Natural killer cell (primary cell): ENCODE results near the gene CCDC57. TPM values are rescaled to one million over a fixed set of nuclear protein-coding genes. Genes with fewer than 3 reads are reported as not detected.
A peak's percentile ranks its signal among the peaks of the same experiment; 100 is the strongest.

Source experiments
- ATAC-seq, 3 donors: fragments of 150-1000 bp in 2 of 3; fragments of 200-7000 bp in 1 of 3; cut with Tn5 transposase; 1 replicate in 1 of 3; 2 replicates in 2 of 3; pipeline ENCODE4 v1.10.0; 2021; ENCODE audit warnings: mild to moderate bottlenecking in 2 of 3, moderate library complexity in 2 of 3
- DNase-seq, 2 donors: peaks; one replicate each; pipeline versions ENCODE4 v3.0.0 to v3.0.0-alpha.2; 2013 to 2021; ENCODE audit warnings: mixed read lengths in 1 of 2
- H3K27ac ChIP-seq: one replicate; pipeline ENCODE4 v1.5.1; 2013; ENCODE audit warnings: mild to moderate bottlenecking, low read length
- H3K27me3 ChIP-seq: one replicate; pipeline ENCODE4 v1.6.1; 2013; ENCODE audit warnings: low read length; ENCODE audit not compliant: control insufficient read depth, insufficient read depth
- H3K36me3 ChIP-seq: one replicate; pipeline ENCODE4 v1.6.1; 2013; ENCODE audit warnings: low read length; ENCODE audit not compliant: control insufficient read depth, insufficient read depth
- H3K4me1 ChIP-seq: one replicate; pipeline ENCODE4 v1.6.1; 2013; ENCODE audit warnings: low read length; ENCODE audit not compliant: control insufficient read depth, insufficient read depth
- H3K4me3 ChIP-seq: one replicate; pipeline ENCODE4 v1.5.1; 2013; ENCODE audit warnings: low read length
- H3K9me3 ChIP-seq: one replicate; pipeline ENCODE4 v1.6.1; 2013; ENCODE audit warnings: low read length; ENCODE audit not compliant: control insufficient read depth, insufficient read depth
- H3K27ac Mint-ChIP-seq, 2 donors: one replicate each; pipeline ENCODE4 v1.8.0; 2022; ENCODE audit warnings: mild to moderate bottlenecking in 2 of 2, mixed read lengths in 2 of 2, moderate library complexity in 1 of 2
- H3K27me3 Mint-ChIP-seq, 2 donors: one replicate each; pipeline ENCODE4 v1.8.0; 2022; ENCODE audit warnings: low read depth in 2 of 2, mixed read lengths in 2 of 2
- H3K36me3 Mint-ChIP-seq: one replicate; pipeline ENCODE4 v1.8.0; 2022; ENCODE audit warnings: mixed read lengths
- H3K4me1 Mint-ChIP-seq, 2 donors: one replicate each; pipeline ENCODE4 v1.8.0; 2022; ENCODE audit warnings: mixed read lengths in 2 of 2
- H3K4me3 Mint-ChIP-seq: one replicate; pipeline ENCODE4 v1.8.0; 2022; ENCODE audit warnings: mild to moderate bottlenecking, moderate library complexity, mixed read lengths
- H3K9me3 Mint-ChIP-seq, 2 donors: one replicate each; pipeline ENCODE4 v1.8.0; 2022; ENCODE audit warnings: mixed read lengths in 2 of 2
- CTCF ChIP-seq: fragments of 200-600 bp; IDR thresholded peaks from one replicate; pipeline ENCODE4 v1.8.0; 2022; ENCODE audit warnings: antibody characterized with exemption
- WGBS: methylation state at CpG from one replicate; pipeline ENCODE4 v1.1.7; 2013; ENCODE audit warnings: missing lambda C conversion rate; ENCODE audit not compliant: insufficient coverage; 5-methylcytosine and 5-hydroxymethylcytosine counted together
- intact Hi-C: fragments of 100-400 bp; cut with micrococcal nuclease; formaldehyde crosslinking; loops from one replicate; pipeline ENCODE4 v1.14.2; 2022
- total RNA-seq, 4 donors: library from RNA; stranded (reverse); fragments of 120-200 nt in 1 of 4; gene quantifications; one replicate each; pipeline versions ENCODE4 v1.2.3 to v1.2.4, GENCODE V29; 2013 to 2022

The CCDC57 gene
- total RNA-seq, 3 donors from 2014 or later (not counting 1 experiment from before 2014, with no cell fraction given), result 69.7 to 79.2 (median 75.1) TPM

GRCh38 chr17:82242698-82242976, 30.0 kb upstream of the CCDC57 start:
- Histone ChIP-seq H3K9me3 (no peaks in the 10 kb centered on the region), H3K4me3 (no peak overlapping the region), H3K36me3 (peaks cover 69% of the 10 kb centered on the region), H3K4me1 (peaks cover 69% of the 10 kb centered on the region), H3K27me3 (no peaks in the 10 kb centered on the region), H3K27ac (no peak overlapping the region)
- no peak for TF ChIP-seq CTCF
- Mint-ChIP-seq H3K36me3 (peaks cover 14% of the 10 kb centered on the region), H3K4me1 (peaks cover 57 to 81% of the 10 kb centered on the region in 2 donors), H3K9me3 (no peaks in the 10 kb centered on the region), H3K4me3 (no peak overlapping the region), H3K27me3 (no peaks in the 10 kb centered on the region), H3K27ac (peak overlapping the region; percentile 84 to 87)
- WGBS, result 93% methylated on average over 24 of the region's 24 CpGs
- ATAC-seq (no peak), DNase-seq (no peak)
- intact Hi-C loops, result loop anchor here (10.0 kb wide), 1 partner anchor 172 kb away; the partner anchor contains the start of genes HEXD and OGFOD3

GRCh38 chr17:82241926-82242697, 29.5 kb upstream of the CCDC57 start:
- H3K27me3 Mint-ChIP-seq, result no peaks in the 10 kb centered on the region
- Histone ChIP-seq H3K4me3 (no peak overlapping the region), H3K36me3 (peaks cover 64% of the 10 kb centered on the region), H3K9me3 (no peaks in the 10 kb centered on the region), H3K4me1 (peaks cover 69% of the 10 kb centered on the region), H3K27me3 (no peaks in the 10 kb centered on the region), H3K27ac (peak overlapping the region; percentile 51)
- DNase-seq (peak; percentile 20 to 27), ATAC-seq (peak in 2 of 3 donors; percentile 0)
- peaks cover 59 to 81% of the 10 kb centered on the region in 2 donors for H3K4me1 Mint-ChIP-seq
- no peak overlapping the region for H3K4me3 Mint-ChIP-seq
- WGBS, result 59% methylated on average over 19 of the region's 20 CpGs
- peak overlapping the region; percentile 84 to 87 for H3K27ac Mint-ChIP-seq
- TF ChIP-seq CTCF, result no peak
- no peaks in the 10 kb centered on the region for H3K9me3 Mint-ChIP-seq
- intact Hi-C loops, result loop anchor here (10.0 kb wide), 1 partner anchor 173 kb away; the partner anchor contains the start of genes HEXD and OGFOD3
- H3K36me3 Mint-ChIP-seq, result peaks cover 14% of the 10 kb centered on the region

- Mint-ChIP-seq H3K27ac (peak overlapping the region; percentile 79 to 84), H3K27me3 (no peaks in the 10 kb centered on the region), H3K4me3 (peak overlapping the region; percentile 47), H3K4me1 (peaks cover 52 to 76% of the 10 kb centered on the region in 2 donors), H3K9me3 (no peaks in the 10 kb centered on the region), H3K36me3 (peaks cover 14% of the 10 kb centered on the region)
- peak; percentile 22 to 37 (median 24) for ATAC-seq
- TF ChIP-seq CTCF, result no peak
- Histone ChIP-seq H3K9me3 (no peaks in the 10 kb centered on the region), H3K27ac (peak overlapping the region; percentile 51), H3K4me3 (no peak overlapping the region), H3K4me1 (peaks cover 69% of the 10 kb centered on the region), H3K27me3 (no peaks in the 10 kb centered on the region), H3K36me3 (peaks cover 62% of the 10 kb centered on the region)
- intact Hi-C loops, result loop anchor here (10.0 kb wide), 1 partner anchor 173 kb away; the partner anchor contains the start of genes HEXD and OGFOD3
- WGBS, result 53% methylated on average over 27 of the region's 27 CpGs
- peak; percentile 40 to 65 for DNase-seq
Measured at GRCh38 chr17:82241183-82241925, 28.7 kb upstream of the CCDC57 start.
